Measurements from ENCODE around the gene EHMT1.

DNA sequence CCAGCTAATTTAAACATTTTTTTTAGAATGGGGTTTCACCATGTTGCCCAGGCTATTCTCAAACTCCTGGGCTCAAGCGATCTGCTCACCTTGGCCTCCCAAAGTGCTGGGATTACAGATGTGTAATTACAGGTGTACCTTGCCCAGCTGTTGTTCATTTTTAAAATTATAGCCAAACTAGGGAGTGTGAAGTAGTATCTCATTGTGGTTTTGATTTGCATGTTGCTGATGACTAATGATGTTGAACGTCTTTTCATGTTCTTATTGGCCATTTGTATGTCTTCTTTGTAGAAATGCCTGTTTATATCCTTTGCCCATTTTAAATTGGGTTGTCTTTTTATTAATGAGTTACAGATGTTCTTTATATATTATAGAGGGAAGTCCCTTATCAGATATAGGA lies 31.5 kb downstream of the EHMT1 start:
- TF ChIP-seq CTCF (IDR thresholded peaks at IDR 0.05; ENCODE audit: low read length) (no peak), EZH2phosphoT487 (IDR thresholded peaks at IDR 0.05; ENCODE audit: low read length) (no peak), EZH2 (optimal IDR thresholded peaks at IDR 0.05; ENCODE audit: low read depth, low read length) (no peak)

All from MM.1S (cell line).